Endothelial cell of umbilical vein (primary cell): ENCODE data around the gene NEB. TPM values are rescaled to one million over a fixed set of nuclear protein-coding genes. Genes with fewer than 3 reads are reported as not detected.

Source experiments
- BruUV-seq: library from RNA; stranded (reverse); fragments of 400-500 nt; replicated peaks from 2 replicates; lab custom pipeline; 2021; lab: Mats Ljungman, UMichigan
- CTCF ChIA-PET: fragments of 300-600, 350-600 bp; sonication (Branson Sonifier 250); formaldehyde crosslinking; loops from one replicate; lab custom pipeline; 2021; ENCODE audit warnings: antibody characterized with exemption, inconsistent platforms; lab: Charles Lee
- POLR2A ChIA-PET: fragments of 300-600, 350-600 bp; sonication (Branson Sonifier 250); formaldehyde crosslinking; loops from one replicate; lab custom pipeline; 2021; ENCODE audit warnings: antibody characterized with exemption, inconsistent platforms; lab: Charles Lee
- DNase-seq: peaks from one replicate; pipeline ENCODE4 v3.0.0-alpha.2; 2011; ENCODE audit warnings: low read depth, low spot score
- FAIRE-seq: peaks from 2 replicates; lab custom pipeline; 2011; peaks lifted over from hg19 to GRCh38; lab: Jason Lieb, UNC
- H2AFZ ChIP-seq: 2 replicates; pipeline ENCODE4 v1.6.0; 2012; ENCODE audit warnings: low read depth, low read length, control low read depth, inconsistent platforms
- H3K27ac ChIP-seq: 2 replicates; pipeline ENCODE4 v1.5.1; 2011; ENCODE audit warnings: low read depth, mild to moderate bottlenecking, control low read depth, low read length, moderate library complexity; ENCODE audit not compliant: insufficient read depth
- H3K27me3 ChIP-seq, 2 experiments: 2 replicates each; pipeline versions ENCODE4 v1.6.0 to v1.6.1; 2011; ENCODE audit warnings: low read length in 2 of 2, mixed read lengths in 1 of 2; ENCODE audit not compliant: control insufficient read depth in 2 of 2, insufficient read depth in 2 of 2
- H3K36me3 ChIP-seq, 2 experiments: 2 replicates in 1 of 2; 3 replicates in 1 of 2; pipeline ENCODE4 v1.5.1; 2011; ENCODE audit warnings: low read length in 2 of 2, mild to moderate bottlenecking in 1 of 2, moderate library complexity in 1 of 2; ENCODE audit not compliant: control insufficient read depth in 2 of 2, insufficient read depth in 2 of 2; ENCODE audit errors: extremely low read depth in 1 of 2
- H3K4me1 ChIP-seq: 3 replicates; pipeline ENCODE4 v1.5.1; 2011; ENCODE audit warnings: mild to moderate bottlenecking, low read length; ENCODE audit not compliant: control insufficient read depth, insufficient read depth; ENCODE audit errors: extremely low read depth
- H3K4me2 ChIP-seq: 2 replicates; pipeline ENCODE4 v1.6.1; 2011; ENCODE audit warnings: low read length, control low read depth, mixed read lengths; ENCODE audit not compliant: insufficient read depth
- H3K4me3 ChIP-seq, 3 experiments: fragments of 200-600 bp in 1 of 3; sonication (generic), shearing (Covaris generic) in 1 of 3; replicated peaks in 1 of 3; 2 replicates each; pipeline ENCODE4 v1.5.1; 2011 to 2016; ENCODE audit warnings: control low read depth in 3 of 3, low read length in 3 of 3, mild to moderate bottlenecking in 2 of 3, inconsistent platforms in 1 of 3, low read depth in 1 of 3, moderate library complexity in 1 of 3; ENCODE audit not compliant: insufficient read depth in 1 of 3
- H3K79me2 ChIP-seq: 2 replicates; pipeline ENCODE4 v1.6.0; 2012; ENCODE audit warnings: low read length, inconsistent platforms; ENCODE audit not compliant: control insufficient read depth, insufficient read depth
- H3K9ac ChIP-seq: replicated peaks from 2 replicates; pipeline ENCODE3; 2011; ENCODE audit warnings: low read length, control low read depth; ENCODE audit not compliant: insufficient read depth; ENCODE audit errors: extremely low read depth
- H3K9me1 ChIP-seq: replicated peaks from 3 replicates; pipeline ENCODE4 v1.6.0; 2011; ENCODE audit warnings: mild to moderate bottlenecking, low read length; ENCODE audit not compliant: control insufficient read depth, insufficient read depth; ENCODE audit errors: extremely low read depth
- H3K9me3 ChIP-seq: replicated peaks from 2 replicates; pipeline ENCODE4 v1.5.1; 2012; ENCODE audit warnings: low read length, inconsistent platforms; ENCODE audit not compliant: control insufficient read depth, insufficient read depth
- H4K20me1 ChIP-seq: replicated peaks from 2 replicates; pipeline ENCODE3; 2011; ENCODE audit warnings: mild to moderate bottlenecking, low read length; ENCODE audit not compliant: control insufficient read depth, insufficient read depth; ENCODE audit errors: extremely low read depth
- EZH2 ChIP-seq: IDR thresholded peaks from 2 replicates; pipeline ENCODE4 v1.6.1; 2012; ENCODE audit warnings: borderline replicate concordance, low read depth, mild to moderate bottlenecking, moderate library complexity, low read length, inconsistent platforms; ENCODE audit not compliant: severe bottlenecking
- FOS ChIP-seq: IDR thresholded peaks from 2 replicates; pipeline ENCODE4 v1.6.1; 2011; ENCODE audit warnings: mild to moderate bottlenecking, low read length, moderate library complexity, borderline replicate concordance; ENCODE audit not compliant: insufficient read depth
- GATA2 ChIP-seq: IDR thresholded peaks from 2 replicates; pipeline ENCODE4 v1.7.0; 2011; ENCODE audit warnings: low read depth, mild to moderate bottlenecking, moderate library complexity, mixed read lengths, low read length; ENCODE audit not compliant: insufficient read length, insufficient read depth
- JUN ChIP-seq: IDR thresholded peaks from 2 replicates; pipeline ENCODE4 v1.6.1; 2011; ENCODE audit warnings: borderline replicate concordance, low read depth; ENCODE audit not compliant: insufficient read length, insufficient read depth
- MYC ChIP-seq: IDR thresholded peaks from one replicate; pipeline ENCODE4 v1.6.1; 2011; ENCODE audit warnings: mild to moderate bottlenecking, low read depth, low read length
- POLR2A ChIP-seq: IDR thresholded peaks from 2 replicates; pipeline ENCODE4 v1.6.1; 2012; ENCODE audit warnings: low read depth, mild to moderate bottlenecking, control low read depth, low read length
- POLR2AphosphoS5 ChIP-seq: IDR thresholded peaks from 2 replicates; pipeline ENCODE4 v1.6.1; 2012; ENCODE audit warnings: low read depth, mild to moderate bottlenecking, control low read depth, low read length, moderate library complexity; ENCODE audit not compliant: insufficient read depth
- dilution Hi-C: fragments of 300-500 bp; cut with MboI; formaldehyde crosslinking; loops from one replicate; pipeline ENCODE4 v1.15.0; 2019; ENCODE audit warnings: low sequenced_read_pairs; ENCODE audit not compliant: extremely low pct_ligation_motif_present
- intact Hi-C: fragments of 100-400 bp; cut with micrococcal nuclease; formaldehyde crosslinking; loops from one replicate; pipeline ENCODE4 v1.10.0; 2022
- polyA plus RNA-seq, 4 experiments: library from polyadenylated mRNA; depleted of rRNA in 3 of 4; stranded (reverse) in 3 of 4; unstranded in 1 of 4; fragments of >200 nt; gene quantifications; 2 replicates each; pipeline versions ENCODE4 v1.2.1 to v1.2.3, GENCODE V29; 2011 to 2012; ENCODE audit warnings: missing spikeins in 1 of 4
- total RNA-seq: library from RNA; stranded (reverse); gene quantifications from 2 replicates; pipeline ENCODE4 v1.2.3, GENCODE V29; 2021
- TF ChIP-seq, protein P1 (sequence below), 2 donors: IDR thresholded peaks; 1 replicate in 1 of 2; 2 replicates in 1 of 2; pipeline ENCODE4 v1.5.1; 2011; ENCODE audit warnings: low read length in 2 of 2, mild to moderate bottlenecking in 2 of 2, moderate library complexity in 2 of 2, control low read depth in 1 of 2, inconsistent platforms in 1 of 2, low read depth in 1 of 2; ENCODE audit not compliant: insufficient read depth in 1 of 2; ENCODE audit errors: extremely low read depth in 1 of 2
- TF ChIP-seq, protein P2 (sequence below): IDR thresholded peaks from 2 replicates; pipeline ENCODE4 v1.6.1; 2011; ENCODE audit not compliant: insufficient read depth, insufficient read length

Gene NEB
- total and polyA plus RNA-seq, 2 donors (not counting 3 experiments of a cell fraction or from before 2014, with no cell fraction given) = 0.84 to 1.8 TPM

DNA sequence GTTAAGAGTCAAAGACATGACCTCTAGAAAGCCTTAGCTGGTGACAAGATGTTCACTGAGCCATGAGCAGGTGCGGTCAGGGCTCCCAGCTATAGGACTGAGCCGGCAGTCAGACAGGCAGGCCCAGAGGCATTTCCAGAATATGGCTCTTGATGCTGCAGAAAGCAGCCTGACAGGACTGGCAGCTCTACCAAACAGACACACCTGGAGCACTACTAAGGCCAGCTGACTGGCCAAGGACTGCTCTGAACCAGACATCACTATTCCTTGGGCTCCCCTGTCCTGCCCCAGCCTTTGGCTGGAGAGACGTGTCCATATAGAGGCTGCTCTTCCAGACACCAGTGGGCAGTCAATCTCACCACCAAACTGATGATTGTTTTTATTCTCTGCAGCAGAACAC lies 225.8 kb downstream of the NEB start:
- Histone ChIP-seq H3K9me3 (no peaks in the 10 kb centered on the region), H3K4me1 (no peaks in the 10 kb centered on the region), H3K4me2 (no peak overlapping the region), H3K27me3 (no peaks in the 10 kb centered on the region), H2AFZ (no peak overlapping the region), H3K9ac (no peak overlapping the region), H3K79me2 (no peaks in the 10 kb centered on the region), H4K20me1 (no peaks in the 10 kb centered on the region), H3K27ac (no peak overlapping the region), H3K4me3 (no peak overlapping the region), H3K36me3 (no peaks in the 10 kb centered on the region), H3K9me1 (no peaks in the 10 kb centered on the region)
- ChIA-PET POLR2A (no interaction called here), CTCF (interaction anchor here (1.1 kb wide), 1 partner anchor 517 kb away, joined by 4 read pairs; no protein-coding TSS in a partner anchor)
- intact Hi-C loops (no loop called here), dilution Hi-C loops (no loop called here)
- FAIRE-seq (no peak), DNase-seq (no peak)
- BruUV-seq = no TSS peak
- no peak for TF ChIP-seq FOS
- no peak for TF ChIP-seq EZH2
- TF ChIP-seq GATA2 = no peak
- TF ChIP-seq MYC = no peak
- TF ChIP-seq POLR2A = no peak
- TF ChIP-seq, protein P1, sequence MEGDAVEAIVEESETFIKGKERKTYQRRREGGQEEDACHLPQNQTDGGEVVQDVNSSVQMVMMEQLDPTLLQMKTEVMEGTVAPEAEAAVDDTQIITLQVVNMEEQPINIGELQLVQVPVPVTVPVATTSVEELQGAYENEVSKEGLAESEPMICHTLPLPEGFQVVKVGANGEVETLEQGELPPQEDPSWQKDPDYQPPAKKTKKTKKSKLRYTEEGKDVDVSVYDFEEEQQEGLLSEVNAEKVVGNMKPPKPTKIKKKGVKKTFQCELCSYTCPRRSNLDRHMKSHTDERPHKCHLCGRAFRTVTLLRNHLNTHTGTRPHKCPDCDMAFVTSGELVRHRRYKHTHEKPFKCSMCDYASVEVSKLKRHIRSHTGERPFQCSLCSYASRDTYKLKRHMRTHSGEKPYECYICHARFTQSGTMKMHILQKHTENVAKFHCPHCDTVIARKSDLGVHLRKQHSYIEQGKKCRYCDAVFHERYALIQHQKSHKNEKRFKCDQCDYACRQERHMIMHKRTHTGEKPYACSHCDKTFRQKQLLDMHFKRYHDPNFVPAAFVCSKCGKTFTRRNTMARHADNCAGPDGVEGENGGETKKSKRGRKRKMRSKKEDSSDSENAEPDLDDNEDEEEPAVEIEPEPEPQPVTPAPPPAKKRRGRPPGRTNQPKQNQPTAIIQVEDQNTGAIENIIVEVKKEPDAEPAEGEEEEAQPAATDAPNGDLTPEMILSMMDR (IDR thresholded peaks at IDR 0.05; ENCODE audit: extremely low read depth in 1 of 2, insufficient read depth in 1 of 2, low read depth in 1 of 2, low read length in 2 of 2) = no peak
- no peak for TF ChIP-seq JUN
- no peak for TF ChIP-seq POLR2AphosphoS5
- TF ChIP-seq, protein P2, sequence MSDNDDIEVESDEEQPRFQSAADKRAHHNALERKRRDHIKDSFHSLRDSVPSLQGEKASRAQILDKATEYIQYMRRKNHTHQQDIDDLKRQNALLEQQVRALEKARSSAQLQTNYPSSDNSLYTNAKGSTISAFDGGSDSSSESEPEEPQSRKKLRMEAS = no peak
